ENCODE measurements around the gene MRPL3.
"Not testable (repeated sequence)": the region's sequence is repeated elsewhere in the genome, so short reads cannot be mapped to it uniquely, and the experiment has no call there.

MRPL3 gene

GRCh38 chr3:131501949-131502348 lies 822 bp downstream of the MRPL3 start:
- DNase-seq (ENCODE audit: extremely low read depth in 1 of 2, low read depth in 1 of 2): no peak

- no peak for DNase-seq (ENCODE audit: extremely low read depth in 1 of 2, low read depth in 1 of 2)
Observed at GRCh38 chr3:131494706-131495105, 8.1 kb downstream of the MRPL3 start.

GRCh38 chr3:131491775-131492174 lies 11.0 kb downstream of the MRPL3 start:
- DNase-seq (ENCODE audit: extremely low read depth in 1 of 2, low read depth in 1 of 2): no peak

- DNase-seq (ENCODE audit: extremely low read depth in 1 of 2, low read depth in 1 of 2): no peak
Observed at GRCh38 chr3:131491084-131491483, 11.7 kb downstream of the MRPL3 start.

- not testable (repeated sequence) for DNase-seq (ENCODE audit: extremely low read depth in 1 of 2, low read depth in 1 of 2)
Observed at GRCh38 chr3:131486545-131486944, 16.2 kb downstream of the MRPL3 start.

GRCh38 chr3:131485119-131485518 lies 17.7 kb downstream of the MRPL3 start:
- DNase-seq (ENCODE audit: extremely low read depth in 1 of 2, low read depth in 1 of 2): no peak

- no peak for DNase-seq (ENCODE audit: extremely low read depth in 1 of 2, low read depth in 1 of 2)
Observed at GRCh38 chr3:131484496-131485111, 18.2 kb downstream of the MRPL3 start.

GRCh38 chr3:131480116-131480515 lies 22.7 kb downstream of the MRPL3 start:
- DNase-seq (ENCODE audit: extremely low read depth in 1 of 2, low read depth in 1 of 2): no peak

- no peak for DNase-seq (ENCODE audit: extremely low read depth in 1 of 2, low read depth in 1 of 2)
Observed at GRCh38 chr3:131477813-131478212, 25.0 kb downstream of the MRPL3 start.

GRCh38 chr3:131474115-131474514 lies 28.7 kb downstream of the MRPL3 start:
- DNase-seq (ENCODE audit: extremely low read depth in 1 of 2, low read depth in 1 of 2): no peak

GRCh38 chr3:131470377-131470776 lies 32.4 kb downstream of the MRPL3 start:
- no peak for DNase-seq (ENCODE audit: extremely low read depth in 1 of 2, low read depth in 1 of 2)

GRCh38 chr3:131458653-131459052 lies 44.1 kb downstream of the MRPL3 start:
- no peak for DNase-seq (ENCODE audit: extremely low read depth in 1 of 2, low read depth in 1 of 2)

- DNase-seq (ENCODE audit: extremely low read depth in 1 of 2, low read depth in 1 of 2): no peak
Observed at GRCh38 chr3:131457220-131457619, 45.6 kb downstream of the MRPL3 start.

- DNase-seq (ENCODE audit: extremely low read depth in 1 of 2, low read depth in 1 of 2): no peak
Observed at GRCh38 chr3:131454501-131454900, 48.3 kb downstream of the MRPL3 start.

GRCh38 chr3:131453533-131453932 lies 49.2 kb downstream of the MRPL3 start:
- DNase-seq (ENCODE audit: extremely low read depth in 1 of 2, low read depth in 1 of 2): no peak

- no peak for DNase-seq (ENCODE audit: extremely low read depth in 1 of 2, low read depth in 1 of 2)
Observed at GRCh38 chr3:131447349-131447748, 55.4 kb downstream of the MRPL3 start.

GRCh38 chr3:131444180-131444579 lies 58.6 kb downstream of the MRPL3 start:
- no peak for DNase-seq (ENCODE audit: extremely low read depth in 1 of 2, low read depth in 1 of 2)

GRCh38 chr3:131439084-131439483 lies 63.7 kb downstream of the MRPL3 start:
- no peak for DNase-seq (ENCODE audit: extremely low read depth in 1 of 2, low read depth in 1 of 2)

GRCh38 chr3:131435000-131435399 lies 67.8 kb downstream of the MRPL3 start:
- DNase-seq (ENCODE audit: extremely low read depth in 1 of 2, low read depth in 1 of 2): no peak

- DNase-seq (ENCODE audit: extremely low read depth in 1 of 2, low read depth in 1 of 2): no peak
Observed at GRCh38 chr3:131432441-131432840, 70.3 kb downstream of the MRPL3 start.

- no peak for DNase-seq (ENCODE audit: extremely low read depth in 1 of 2, low read depth in 1 of 2)
Observed at GRCh38 chr3:131431754-131432153, 71.0 kb downstream of the MRPL3 start.

GRCh38 chr3:131427226-131427625 lies 75.5 kb downstream of the MRPL3 start:
- DNase-seq (ENCODE audit: extremely low read depth in 1 of 2, low read depth in 1 of 2): no peak

GRCh38 chr3:131421957-131422498 lies 80.7 kb downstream of the MRPL3 start:
- no peak for DNase-seq (ENCODE audit: extremely low read depth in 1 of 2, low read depth in 1 of 2)

All from activated CD8-positive, alpha-beta memory T cell treated with anti-CD3 and anti-CD28 coated beads for 1 hour (primary cell).